ENCODE measurements around the gene EP400. TPM values are rescaled to one million over a fixed set of nuclear protein-coding genes. Genes with fewer than 3 reads are reported as not detected.

EP400 gene
- total RNA-seq, 1 experiment from 2014 or later = 61.7 TPM

- H3K27me3 ChIP-seq (ENCODE audit: insufficient read depth, low read length) = no peaks in the 10 kb centered on the region
- no peak overlapping the region for H2BK20ac ChIP-seq (ENCODE audit: low read depth, low read length, poor library complexity, severe bottlenecking)
- no peaks in the 10 kb centered on the region for H3K9me3 Mint-ChIP-seq
- no peak overlapping the region for H3K4me2 ChIP-seq (ENCODE audit: insufficient read depth, insufficient read length, low read length)
- no peak overlapping the region for H2AK5ac ChIP-seq (ENCODE audit: insufficient read length, low read length)
- no peak overlapping the region for H4K8ac ChIP-seq (replicated peaks; ENCODE audit: insufficient read length, low read depth, low read length)
- no peak overlapping the region for H3K23ac ChIP-seq (ENCODE audit: insufficient read length, low read depth, low read length)
- no peak overlapping the region for H2BK5ac ChIP-seq (ENCODE audit: insufficient read length, low read length)
- no peak overlapping the region for H2BK15ac ChIP-seq (ENCODE audit: low read depth, low read length)
- H3K14ac ChIP-seq (ENCODE audit: insufficient read depth, low read length) = no peak overlapping the region
- no peak for TF ChIP-seq CTCF (conservative IDR thresholded peaks at IDR 0.05)
- no peaks in the 10 kb centered on the region for H3K23me2 ChIP-seq (ENCODE audit: insufficient read length, low read depth, low read length, poor library complexity, severe bottlenecking)
- H2BK12ac ChIP-seq (ENCODE audit: insufficient read length, low read depth, low read length) = no peak overlapping the region
- H3K56ac ChIP-seq (ENCODE audit: insufficient read length, low read depth, low read length) = no peak overlapping the region
- peak overlapping the region in 2 of 3 experiments; percentile 70 to 82; a peak in 4 of 7 replicates for H3K27ac Mint-ChIP-seq
- H3K27me3 Mint-ChIP-seq (ENCODE audit: low read depth) = no peaks in the 10 kb centered on the region
- H4K91ac ChIP-seq (ENCODE audit: insufficient read length, low read depth, low read length) = no peak overlapping the region
- H3T11ph ChIP-seq (ENCODE audit: low read length) = no peak overlapping the region
- H3K4me1 Mint-ChIP-seq = 0 out of 4 replicates have a peak, but pooled peaks cover 0 to 2% of the 10 kb centered on the region in 2 experiments
- H3K36me3 Mint-ChIP-seq (ENCODE audit: insufficient read depth in 1 of 3, low read depth in 3 of 3) = peaks cover 12 to 50% (median 48%) of the 10 kb centered on the region in 3 experiments; a peak in 6 of 7 replicates
- H3K4me3 Mint-ChIP-seq = peak overlapping the region in 1 of 2 experiments; percentile 34; a peak in 1 of 5 replicates
- no peak overlapping the region for H4K5ac ChIP-seq (ENCODE audit: insufficient read length, low read depth, low read length)
- no peak for DNase-seq
- no peak overlapping the region for H2AFZ ChIP-seq (ENCODE audit: low read length)
- no peak overlapping the region for H3K9ac ChIP-seq (ENCODE audit: extremely low read depth, insufficient read length, low read length)
- H3K9me3 ChIP-seq (ENCODE audit: control insufficient read depth, low read depth, low read length) = no peaks in the 10 kb centered on the region
- H3K79me1 ChIP-seq (ENCODE audit: insufficient read depth, low read depth, low read length, poor library complexity, severe bottlenecking) = no peaks in the 10 kb centered on the region
- no peak overlapping the region for H3K27ac ChIP-seq (ENCODE audit: insufficient read length, low read depth, low read length)
- H4K20me1 ChIP-seq (ENCODE audit: control insufficient read depth, insufficient read depth, insufficient read length) = peaks cover 3% of the 10 kb centered on the region
- no CpG with 5 or more reads among the region's 22 CpGs for WGBS (ENCODE audit: extremely low coverage, insufficient read length, low lambda C conversion rate)
- no peaks in the 10 kb centered on the region for H3K79me2 ChIP-seq (ENCODE audit: insufficient read depth, low read length)
- H2BK120ac ChIP-seq (ENCODE audit: low read depth, low read length, poor library complexity, severe bottlenecking) = no peak overlapping the region
- H3K4me1 ChIP-seq (ENCODE audit: insufficient read depth, low read length) = no peaks in the 10 kb centered on the region
- H3K4ac ChIP-seq (ENCODE audit: low read depth, low read length) = no peak overlapping the region
- H3K18ac ChIP-seq (ENCODE audit: insufficient read length, low read depth, low read length) = no peak overlapping the region
Measured at GRCh38 chr12:131911851-131912477, 37.8 kb upstream of the EP400 start.
